HEK293 (cell line): ENCODE results near the gene TMOD1.

ENCODE experiments used
- CTCF ChIA-PET: fragments of 350-600 bp; formaldehyde crosslinking; extraction: SDS; loops from one replicate; lab custom pipeline; 2021; ENCODE audit warnings: antibody characterized with exemption; lab: Yijun Ruan, JAX
- POLR2A ChIA-PET: fragments of 300-600 bp; formaldehyde crosslinking; extraction: SDS; loops from one replicate; lab custom pipeline; 2020; ENCODE audit warnings: antibody characterized with exemption, inconsistent platforms; lab: Yijun Ruan, JAX
- H3K27ac ChIP-seq: fragments of 200-500 bp; sonication (Bioruptor generic); 2 replicates; pipeline ENCODE4 v1.5.1; 2014; ENCODE audit warnings: low read depth, low read length, control low read depth, inconsistent platforms; ENCODE audit errors: extremely low read depth
- H3K36me3 ChIP-seq, 2 experiments: fragments of 200-500 bp in 1 of 2; sonication (Bioruptor generic) in 1 of 2; 1 replicate in 1 of 2; 2 replicates in 1 of 2; pipeline ENCODE4 v1.5.1; 2014 to 2017; ENCODE audit warnings: inconsistent platforms in 2 of 2, low read length in 2 of 2; ENCODE audit not compliant: control insufficient read depth in 2 of 2, insufficient read depth in 1 of 2
- H3K4me1 ChIP-seq: fragments of 200-500 bp; sonication (Bioruptor generic); 2 replicates; pipeline ENCODE4 v1.5.1; 2014; ENCODE audit warnings: mild to moderate bottlenecking, low read length, inconsistent platforms; ENCODE audit not compliant: control insufficient read depth, insufficient read depth
- H3K4me3 ChIP-seq: 2 replicates; pipeline ENCODE4 v1.5.1; 2011; ENCODE audit warnings: low read depth, mild to moderate bottlenecking, control low read depth, low read length, moderate library complexity
- H3K9me3 ChIP-seq: fragments of 200-500 bp; sonication (Bioruptor generic); 2 replicates; pipeline ENCODE4 v1.5.1; 2014; ENCODE audit warnings: low read depth, low read length, inconsistent platforms; ENCODE audit not compliant: control insufficient read depth, insufficient read depth
- MYNN ChIP-seq: fragments of 450-650 bp; formaldehyde crosslinking; IDR thresholded peaks from 2 replicates; pipeline ENCODE4 v1.5.1; 2016; ENCODE audit warnings: missing biosample characterization, missing genetic modification characterization, borderline replicate concordance
- ZBTB17 ChIP-seq: fragments of 450-650 bp; formaldehyde crosslinking; IDR thresholded peaks from 2 replicates; pipeline ENCODE4 v1.5.1; 2016; ENCODE audit warnings: missing biosample characterization, missing genetic modification characterization
- ZNF10 ChIP-seq: fragments of 450-650 bp; formaldehyde crosslinking; IDR thresholded peaks from 2 replicates; pipeline ENCODE4 v1.5.1; 2017; ENCODE audit warnings: missing biosample characterization, missing genetic modification characterization
- ZNF174 ChIP-seq: fragments of 450-650 bp; formaldehyde crosslinking; IDR thresholded peaks from 2 replicates; pipeline ENCODE4 v1.5.0; 2017; ENCODE audit warnings: missing biosample characterization, mild to moderate bottlenecking, missing genetic modification characterization
- ZNF48 ChIP-seq: fragments of 450-650 bp; formaldehyde crosslinking; IDR thresholded peaks from 2 replicates; pipeline ENCODE4 v1.5.1; 2016; ENCODE audit warnings: missing biosample characterization, missing genetic modification characterization
- ZNF560 ChIP-seq: fragments of 450-650 bp; formaldehyde crosslinking; IDR thresholded peaks from 2 replicates; pipeline ENCODE4 v1.5.1; 2017; ENCODE audit warnings: missing biosample characterization, missing genetic modification characterization, borderline replicate concordance
- ZNF571 ChIP-seq: fragments of 450-650 bp; formaldehyde crosslinking; IDR thresholded peaks from 2 replicates; pipeline ENCODE4 v1.5.0; 2017; ENCODE audit warnings: missing biosample characterization, missing genetic modification characterization
- ZNF626 ChIP-seq: fragments of 450-650 bp; sonication (Bioruptor Pico); formaldehyde crosslinking; IDR thresholded peaks from 2 replicates; pipeline ENCODE4 v1.5.1; 2018; ENCODE audit warnings: missing biosample characterization, missing genetic modification characterization, inconsistent platforms
- ZNF791 ChIP-seq: fragments of 450-650 bp; formaldehyde crosslinking; IDR thresholded peaks from 2 replicates; pipeline ENCODE4 v1.5.1; 2016; ENCODE audit warnings: missing biosample characterization, missing genetic modification characterization
- ZNF792 ChIP-seq: fragments of 450-650 bp; formaldehyde crosslinking; IDR thresholded peaks from 2 replicates; pipeline ENCODE4 v1.5.1; 2016; ENCODE audit warnings: missing biosample characterization, missing genetic modification characterization
- ZSCAN16 ChIP-seq: fragments of 450-650 bp; formaldehyde crosslinking; IDR thresholded peaks from 2 replicates; pipeline ENCODE4 v1.5.1; 2016; ENCODE audit warnings: missing biosample characterization, missing genetic modification characterization
- ZXDB ChIP-seq: fragments of 450-650 bp; formaldehyde crosslinking; IDR thresholded peaks from 2 replicates; pipeline ENCODE4 v1.5.1; 2016; ENCODE audit warnings: missing biosample characterization, missing genetic modification characterization
- TF ChIP-seq, protein P1 (sequence below): fragments of 450-650 bp; formaldehyde crosslinking; IDR thresholded peaks from 2 replicates; pipeline ENCODE4 v1.5.1; 2016; ENCODE audit warnings: missing biosample characterization, missing genetic modification characterization
- TF ChIP-seq, protein P2 (sequence below): fragments of 450-650 bp; formaldehyde crosslinking; IDR thresholded peaks from 2 replicates; pipeline ENCODE4 v1.5.1; 2017; ENCODE audit warnings: missing biosample characterization, missing genetic modification characterization
- TF ChIP-seq, protein P3 (sequence below): fragments of 450-650 bp; formaldehyde crosslinking; IDR thresholded peaks from 2 replicates; pipeline ENCODE4 v1.5.1; 2016; ENCODE audit warnings: missing biosample characterization, missing genetic modification characterization
- TF ChIP-seq, protein P4 (sequence below): fragments of 450-650 bp; IDR thresholded peaks from 2 replicates; pipeline ENCODE4 v1.5.1; 2018; ENCODE audit warnings: missing biosample characterization, missing genetic modification characterization
- TF ChIP-seq, protein P5 (sequence below): fragments of 450-650 bp; formaldehyde crosslinking; IDR thresholded peaks from 2 replicates; pipeline ENCODE4 v1.5.1; 2016; ENCODE audit warnings: missing biosample characterization, missing genetic modification characterization
- TF ChIP-seq, protein P6 (sequence below): fragments of 450-650 bp; formaldehyde crosslinking; IDR thresholded peaks from 2 replicates; pipeline ENCODE4 v1.5.1; 2016; ENCODE audit warnings: missing biosample characterization, missing genetic modification characterization, borderline replicate concordance
- TF ChIP-seq, protein P7 (sequence below): fragments of 450-650 bp; formaldehyde crosslinking; IDR thresholded peaks from 2 replicates; pipeline ENCODE4 v1.5.1; 2016; ENCODE audit warnings: missing biosample characterization, missing genetic modification characterization

TMOD1 gene

DNA sequence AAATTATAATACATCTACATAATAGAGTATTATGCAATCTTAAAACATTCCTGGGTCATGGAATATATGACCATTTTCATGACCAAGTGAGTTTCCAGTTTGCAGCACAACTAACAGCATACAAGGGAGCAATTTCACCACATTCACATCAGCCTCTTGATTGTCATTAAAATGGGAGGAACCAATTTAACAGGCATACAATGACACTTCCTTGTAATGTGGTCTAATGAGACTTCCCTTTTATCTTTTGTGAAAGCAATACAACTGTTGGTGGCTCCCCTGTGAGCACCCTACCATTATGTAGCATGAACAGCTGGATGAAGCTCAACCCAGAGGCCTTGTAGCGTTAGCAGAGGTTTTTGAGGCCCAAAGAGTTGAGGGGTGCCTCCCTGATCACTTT, 13.6 kb upstream of the TMOD1 start:
- Histone ChIP-seq H3K9me3 (no peaks in the 10 kb centered on the region), H3K4me1 (no peaks in the 10 kb centered on the region), H3K4me3 (no peak overlapping the region), H3K36me3 (peaks cover 0 to 19% of the 10 kb centered on the region in 2 experiments; a peak in 1 of 3 replicates), H3K27ac (no peak overlapping the region)
- CTCF ChIA-PET, result interaction anchor here (0.7 to 5.6 kb wide), 8 partner anchors 9 to 176 kb away, joined by 3 to 58 read pairs (median 10); partner anchors contain the start of gene TMOD1
- TF ChIP-seq ZNF571, result no peak
- no peak for TF ChIP-seq ZNF626 (tag by site-specific recombination)
- POLR2A ChIA-PET, result interaction anchor here (1.3 kb wide), 1 partner anchor 145 kb away, joined by 3 read pairs; the partner anchor contains the start of genes NCBP1 and TSTD2

DNA sequence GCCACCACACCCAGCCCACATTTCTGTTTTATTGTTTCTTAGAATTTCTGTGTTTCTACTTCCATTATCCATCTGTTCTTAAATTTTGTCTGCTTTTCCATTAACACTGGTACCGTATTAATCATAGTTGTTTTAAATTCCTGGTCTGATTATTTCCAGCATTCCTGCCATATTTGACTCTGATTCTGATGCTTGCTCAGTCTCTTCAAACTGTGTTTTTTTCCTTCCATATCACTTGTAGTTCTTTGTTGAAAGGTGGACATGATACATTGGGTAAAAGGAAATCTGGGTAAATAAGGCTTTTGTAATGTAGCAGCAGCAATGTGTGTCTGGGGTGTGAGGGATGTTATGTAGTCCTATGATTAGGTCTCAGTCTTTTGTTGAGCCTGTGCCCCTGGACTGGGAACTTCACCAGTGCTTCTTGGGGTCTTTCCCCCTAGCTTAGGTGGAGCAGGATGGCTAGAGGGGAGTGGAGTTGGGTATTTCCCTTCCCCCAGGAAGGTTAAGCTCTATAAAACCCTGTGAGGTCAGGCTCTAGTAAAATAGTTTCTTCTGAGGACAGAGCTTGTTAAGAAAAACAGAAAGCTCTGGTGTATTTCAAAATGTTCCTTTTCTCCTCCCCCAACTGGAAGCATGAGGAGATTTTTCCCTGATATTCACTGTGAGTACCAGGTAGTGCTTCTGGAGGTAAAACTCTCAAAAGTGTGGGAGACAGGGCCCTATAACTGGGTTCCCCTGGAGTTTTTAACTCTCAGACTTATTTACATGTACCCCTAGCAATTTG, 10.1 kb upstream of the TMOD1 start:
- Histone ChIP-seq H3K4me1 (no peaks in the 10 kb centered on the region), H3K9me3 (no peaks in the 10 kb centered on the region), H3K27ac (no peak overlapping the region), H3K4me3 (no peak overlapping the region), H3K36me3 (peaks cover 0 to 19% of the 10 kb centered on the region in 2 experiments; a peak in 1 of 3 replicates)
- TF ChIP-seq, protein P1, sequence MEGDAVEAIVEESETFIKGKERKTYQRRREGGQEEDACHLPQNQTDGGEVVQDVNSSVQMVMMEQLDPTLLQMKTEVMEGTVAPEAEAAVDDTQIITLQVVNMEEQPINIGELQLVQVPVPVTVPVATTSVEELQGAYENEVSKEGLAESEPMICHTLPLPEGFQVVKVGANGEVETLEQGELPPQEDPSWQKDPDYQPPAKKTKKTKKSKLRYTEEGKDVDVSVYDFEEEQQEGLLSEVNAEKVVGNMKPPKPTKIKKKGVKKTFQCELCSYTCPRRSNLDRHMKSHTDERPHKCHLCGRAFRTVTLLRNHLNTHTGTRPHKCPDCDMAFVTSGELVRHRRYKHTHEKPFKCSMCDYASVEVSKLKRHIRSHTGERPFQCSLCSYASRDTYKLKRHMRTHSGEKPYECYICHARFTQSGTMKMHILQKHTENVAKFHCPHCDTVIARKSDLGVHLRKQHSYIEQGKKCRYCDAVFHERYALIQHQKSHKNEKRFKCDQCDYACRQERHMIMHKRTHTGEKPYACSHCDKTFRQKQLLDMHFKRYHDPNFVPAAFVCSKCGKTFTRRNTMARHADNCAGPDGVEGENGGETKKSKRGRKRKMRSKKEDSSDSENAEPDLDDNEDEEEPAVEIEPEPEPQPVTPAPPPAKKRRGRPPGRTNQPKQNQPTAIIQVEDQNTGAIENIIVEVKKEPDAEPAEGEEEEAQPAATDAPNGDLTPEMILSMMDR (tag by site-specific recombination), result no peak
- TF ChIP-seq ZNF10 (tag by site-specific recombination) (no peak), ZNF48 (no peak), ZNF174 (tag by site-specific recombination) (no peak), ZNF560 (tag by site-specific recombination) (no peak), ZNF791 (no peak), ZSCAN16 (tag by site-specific recombination) (no peak), ZNF792 (tag by site-specific recombination) (no peak), ZBTB17 (tag by site-specific recombination) (no peak), ZXDB (tag by site-specific recombination) (no peak), MYNN (tag by site-specific recombination) (no peak)
- TF ChIP-seq, protein P2, sequence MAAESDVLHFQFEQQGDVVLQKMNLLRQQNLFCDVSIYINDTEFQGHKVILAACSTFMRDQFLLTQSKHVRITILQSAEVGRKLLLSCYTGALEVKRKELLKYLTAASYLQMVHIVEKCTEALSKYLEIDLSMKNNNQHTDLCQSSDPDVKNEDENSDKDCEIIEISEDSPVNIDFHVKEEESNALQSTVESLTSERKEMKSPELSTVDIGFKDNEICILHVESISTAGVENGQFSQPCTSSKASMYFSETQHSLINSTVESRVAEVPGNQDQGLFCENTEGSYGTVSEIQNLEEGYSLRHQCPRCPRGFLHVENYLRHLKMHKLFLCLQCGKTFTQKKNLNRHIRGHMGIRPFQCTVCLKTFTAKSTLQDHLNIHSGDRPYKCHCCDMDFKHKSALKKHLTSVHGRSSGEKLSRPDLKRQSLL, result no peak
- TF ChIP-seq, protein P3, sequence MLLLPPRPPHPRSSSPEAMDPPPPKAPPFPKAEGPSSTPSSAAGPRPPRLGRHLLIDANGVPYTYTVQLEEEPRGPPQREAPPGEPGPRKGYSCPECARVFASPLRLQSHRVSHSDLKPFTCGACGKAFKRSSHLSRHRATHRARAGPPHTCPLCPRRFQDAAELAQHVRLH (tag by site-specific recombination), result no peak
- TF ChIP-seq, protein P4, sequence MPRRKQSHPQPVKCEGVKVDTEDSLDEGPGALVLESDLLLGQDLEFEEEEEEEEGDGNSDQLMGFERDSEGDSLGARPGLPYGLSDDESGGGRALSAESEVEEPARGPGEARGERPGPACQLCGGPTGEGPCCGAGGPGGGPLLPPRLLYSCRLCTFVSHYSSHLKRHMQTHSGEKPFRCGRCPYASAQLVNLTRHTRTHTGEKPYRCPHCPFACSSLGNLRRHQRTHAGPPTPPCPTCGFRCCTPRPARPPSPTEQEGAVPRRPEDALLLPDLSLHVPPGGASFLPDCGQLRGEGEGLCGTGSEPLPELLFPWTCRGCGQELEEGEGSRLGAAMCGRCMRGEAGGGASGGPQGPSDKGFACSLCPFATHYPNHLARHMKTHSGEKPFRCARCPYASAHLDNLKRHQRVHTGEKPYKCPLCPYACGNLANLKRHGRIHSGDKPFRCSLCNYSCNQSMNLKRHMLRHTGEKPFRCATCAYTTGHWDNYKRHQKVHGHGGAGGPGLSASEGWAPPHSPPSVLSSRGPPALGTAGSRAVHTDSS, result no peak
- TF ChIP-seq, protein P5, sequence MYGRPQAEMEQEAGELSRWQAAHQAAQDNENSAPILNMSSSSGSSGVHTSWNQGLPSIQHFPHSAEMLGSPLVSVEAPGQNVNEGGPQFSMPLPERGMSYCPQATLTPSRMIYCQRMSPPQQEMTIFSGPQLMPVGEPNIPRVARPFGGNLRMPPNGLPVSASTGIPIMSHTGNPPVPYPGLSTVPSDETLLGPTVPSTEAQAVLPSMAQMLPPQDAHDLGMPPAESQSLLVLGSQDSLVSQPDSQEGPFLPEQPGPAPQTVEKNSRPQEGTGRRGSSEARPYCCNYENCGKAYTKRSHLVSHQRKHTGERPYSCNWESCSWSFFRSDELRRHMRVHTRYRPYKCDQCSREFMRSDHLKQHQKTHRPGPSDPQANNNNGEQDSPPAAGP (tag by site-specific recombination), result no peak
- TF ChIP-seq, protein P6, sequence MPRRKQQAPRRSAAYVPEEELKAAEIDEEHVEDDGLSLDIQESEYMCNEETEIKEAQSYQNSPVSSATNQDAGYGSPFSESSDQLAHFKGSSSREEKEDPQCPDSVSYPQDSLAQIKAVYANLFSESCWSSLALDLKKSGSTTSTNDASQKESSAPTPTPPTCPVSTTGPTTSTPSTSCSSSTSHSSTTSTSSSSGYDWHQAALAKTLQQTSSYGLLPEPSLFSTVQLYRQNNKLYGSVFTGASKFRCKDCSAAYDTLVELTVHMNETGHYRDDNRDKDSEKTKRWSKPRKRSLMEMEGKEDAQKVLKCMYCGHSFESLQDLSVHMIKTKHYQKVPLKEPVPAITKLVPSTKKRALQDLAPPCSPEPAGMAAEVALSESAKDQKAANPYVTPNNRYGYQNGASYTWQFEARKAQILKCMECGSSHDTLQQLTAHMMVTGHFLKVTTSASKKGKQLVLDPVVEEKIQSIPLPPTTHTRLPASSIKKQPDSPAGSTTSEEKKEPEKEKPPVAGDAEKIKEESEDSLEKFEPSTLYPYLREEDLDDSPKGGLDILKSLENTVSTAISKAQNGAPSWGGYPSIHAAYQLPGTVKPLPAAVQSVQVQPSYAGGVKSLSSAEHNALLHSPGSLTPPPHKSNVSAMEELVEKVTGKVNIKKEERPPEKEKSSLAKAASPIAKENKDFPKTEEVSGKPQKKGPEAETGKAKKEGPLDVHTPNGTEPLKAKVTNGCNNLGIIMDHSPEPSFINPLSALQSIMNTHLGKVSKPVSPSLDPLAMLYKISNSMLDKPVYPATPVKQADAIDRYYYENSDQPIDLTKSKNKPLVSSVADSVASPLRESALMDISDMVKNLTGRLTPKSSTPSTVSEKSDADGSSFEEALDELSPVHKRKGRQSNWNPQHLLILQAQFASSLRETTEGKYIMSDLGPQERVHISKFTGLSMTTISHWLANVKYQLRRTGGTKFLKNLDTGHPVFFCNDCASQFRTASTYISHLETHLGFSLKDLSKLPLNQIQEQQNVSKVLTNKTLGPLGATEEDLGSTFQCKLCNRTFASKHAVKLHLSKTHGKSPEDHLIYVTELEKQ (tag by site-specific recombination), result no peak
- TF ChIP-seq, protein P7, sequence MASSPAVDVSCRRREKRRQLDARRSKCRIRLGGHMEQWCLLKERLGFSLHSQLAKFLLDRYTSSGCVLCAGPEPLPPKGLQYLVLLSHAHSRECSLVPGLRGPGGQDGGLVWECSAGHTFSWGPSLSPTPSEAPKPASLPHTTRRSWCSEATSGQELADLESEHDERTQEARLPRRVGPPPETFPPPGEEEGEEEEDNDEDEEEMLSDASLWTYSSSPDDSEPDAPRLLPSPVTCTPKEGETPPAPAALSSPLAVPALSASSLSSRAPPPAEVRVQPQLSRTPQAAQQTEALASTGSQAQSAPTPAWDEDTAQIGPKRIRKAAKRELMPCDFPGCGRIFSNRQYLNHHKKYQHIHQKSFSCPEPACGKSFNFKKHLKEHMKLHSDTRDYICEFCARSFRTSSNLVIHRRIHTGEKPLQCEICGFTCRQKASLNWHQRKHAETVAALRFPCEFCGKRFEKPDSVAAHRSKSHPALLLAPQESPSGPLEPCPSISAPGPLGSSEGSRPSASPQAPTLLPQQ, result no peak
- POLR2A ChIA-PET, result no interaction called here
- CTCF ChIA-PET, result interaction anchor here (0.6 to 1.2 kb wide), 4 partner anchors 22 to 124 kb away, joined by 3 to 6 read pairs (median 4); no protein-coding TSS in a partner anchor
